Amniotic stem cell (primary cell): ENCODE measurements around the gene TBX6.

Source experiments
- DNase-seq: peaks from one replicate; lab custom pipeline; 2025; lab: John Stamatoyannopoulos, UW

TBX6 gene

DNA sequence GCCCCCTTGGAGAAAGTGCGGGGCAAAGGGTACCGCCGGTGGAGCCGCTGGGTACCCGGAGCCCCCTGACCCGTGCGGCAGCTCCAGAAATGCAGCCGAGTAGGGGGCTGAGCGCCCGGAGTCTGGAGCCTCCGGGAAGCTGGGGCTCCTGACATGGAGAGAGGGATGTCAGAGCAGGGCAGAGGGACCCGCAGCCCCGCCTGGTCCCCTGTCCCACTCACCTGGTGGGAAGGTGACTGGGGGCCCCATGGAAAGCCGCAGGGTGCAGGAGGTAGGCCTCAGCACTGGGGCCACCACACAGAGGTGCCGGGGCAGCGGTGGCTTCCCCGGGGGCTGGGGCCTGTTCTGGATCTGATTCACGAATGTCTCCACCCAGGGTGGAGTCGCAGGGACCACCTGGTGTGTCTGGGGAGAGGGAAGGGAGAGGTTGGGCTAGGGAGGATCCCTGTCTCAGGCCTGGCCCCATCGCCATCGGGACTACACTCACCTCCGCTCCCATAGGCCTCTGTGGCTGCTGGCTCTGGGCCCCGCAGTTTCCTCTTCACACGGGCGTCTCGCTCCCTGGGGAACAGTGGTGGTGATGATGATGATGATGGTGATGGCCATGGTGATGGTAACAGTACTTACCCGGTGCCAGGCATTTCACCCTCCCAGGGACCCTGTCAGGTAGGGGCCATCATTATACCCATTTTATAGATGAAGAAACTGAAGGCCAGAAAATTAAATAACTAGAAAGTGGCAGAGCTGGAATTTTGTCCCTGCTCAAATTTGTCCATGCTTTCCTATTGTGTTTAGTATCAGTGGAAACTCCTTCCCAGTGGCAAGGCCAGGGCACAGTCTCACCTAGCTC lies 5.2 kb downstream of the TBX6 start:
- no peak for DNase-seq

DNA sequence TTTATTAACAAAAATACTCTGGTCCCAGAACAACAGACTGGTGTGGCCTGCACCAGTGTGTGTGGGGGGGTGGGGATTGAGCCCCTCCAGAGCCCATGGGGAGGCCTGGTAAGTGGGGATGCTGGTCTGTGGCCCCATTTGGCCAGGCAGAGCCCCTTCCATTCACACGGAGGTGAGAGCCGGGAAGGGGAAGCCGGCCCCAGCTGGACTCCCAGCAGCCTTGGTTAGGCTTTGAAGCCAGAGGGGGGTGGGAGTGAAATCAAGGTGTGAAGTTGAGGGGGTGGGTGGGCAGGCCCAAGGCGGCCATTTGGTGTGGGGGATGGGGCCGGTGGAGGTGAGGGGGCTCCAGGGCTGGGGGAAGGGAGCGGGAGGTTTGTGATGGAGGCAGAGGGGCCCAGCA lies 5.9 kb downstream of the TBX6 start:
- no peak for DNase-seq

- DNase-seq = no peak
Measured at GRCh38 chr16:30085247-30085646, 6.5 kb downstream of the TBX6 start.

DNA sequence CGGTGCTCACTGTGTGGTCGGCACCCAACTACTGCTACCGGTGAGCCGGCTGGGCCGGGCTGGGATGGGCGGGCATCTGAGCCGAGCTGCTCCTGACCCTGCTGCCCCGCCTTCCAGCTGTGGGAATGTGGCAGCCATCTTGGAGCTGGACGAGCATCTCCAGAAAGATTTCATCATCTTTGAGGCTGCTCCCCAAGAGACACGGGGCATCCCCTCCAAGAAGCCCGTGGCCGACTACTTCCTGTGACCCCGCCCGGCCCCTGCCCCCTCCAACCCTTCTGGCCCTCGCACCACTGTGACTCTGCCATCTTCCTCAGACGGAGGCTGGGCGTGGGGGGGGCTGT lies 6.9 kb downstream of the TBX6 start:
- no peak for DNase-seq

DNA sequence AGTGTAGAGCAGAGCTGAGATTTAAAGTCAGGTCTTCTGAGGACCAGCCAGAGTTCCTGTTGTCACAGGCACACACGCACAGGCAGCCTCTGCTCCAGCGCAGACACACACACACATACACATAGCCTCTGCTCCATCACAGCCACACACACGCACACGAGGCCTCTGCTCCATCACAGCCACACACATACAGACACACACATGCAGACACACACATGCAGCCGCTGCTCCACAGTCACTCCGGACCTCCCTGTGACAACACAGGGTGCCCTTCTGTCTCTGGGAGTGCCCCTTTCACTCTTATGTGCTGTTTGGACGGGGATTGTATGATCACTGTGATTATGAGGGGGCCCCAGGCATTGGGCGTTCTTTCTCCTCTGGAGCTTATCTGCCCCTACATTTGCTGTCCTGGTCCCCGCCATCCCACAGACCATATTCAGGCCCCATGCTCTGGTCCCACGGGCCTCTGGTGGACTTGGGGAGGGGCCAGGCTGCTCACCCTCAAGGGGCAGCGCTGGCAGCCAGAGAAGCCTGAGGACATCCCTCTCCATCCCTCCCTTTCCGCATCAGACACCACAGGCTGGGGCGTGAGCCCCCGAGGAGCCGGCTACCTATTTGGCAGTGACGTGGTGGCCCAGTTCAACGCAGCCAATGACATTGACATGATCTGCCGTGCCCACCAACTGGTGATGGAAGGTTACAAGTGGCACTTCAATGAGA lies 7.5 kb downstream of the TBX6 start:
- DNase-seq = no peak

GRCh38 chr16:30083216-30084055 lies 8.3 kb downstream of the TBX6 start:
- no peak for DNase-seq

- DNase-seq = no peak
Measured at GRCh38 chr16:30082545-30083090, 9.1 kb downstream of the TBX6 start.

DNA sequence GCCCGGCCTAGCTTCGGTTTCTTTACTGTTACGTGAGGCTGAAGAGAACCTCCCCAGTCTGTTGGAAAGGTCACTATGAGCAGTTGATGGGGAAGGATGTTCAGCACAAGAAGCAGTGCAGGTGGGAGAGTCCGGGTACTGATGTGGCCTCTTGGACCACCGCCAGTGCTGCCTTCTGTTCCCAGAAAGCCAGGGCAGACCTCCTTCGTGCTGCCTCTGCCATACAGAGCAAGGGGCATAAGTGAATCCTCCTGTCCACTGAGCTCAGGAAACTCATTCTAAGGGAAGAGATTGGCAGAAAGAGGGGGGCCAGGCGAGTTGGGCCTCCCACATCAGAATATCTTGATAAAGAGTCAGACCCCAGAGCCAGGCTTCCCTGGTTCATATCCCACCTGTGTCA lies 12.2 kb downstream of the TBX6 start:
- no peak for DNase-seq

DNA sequence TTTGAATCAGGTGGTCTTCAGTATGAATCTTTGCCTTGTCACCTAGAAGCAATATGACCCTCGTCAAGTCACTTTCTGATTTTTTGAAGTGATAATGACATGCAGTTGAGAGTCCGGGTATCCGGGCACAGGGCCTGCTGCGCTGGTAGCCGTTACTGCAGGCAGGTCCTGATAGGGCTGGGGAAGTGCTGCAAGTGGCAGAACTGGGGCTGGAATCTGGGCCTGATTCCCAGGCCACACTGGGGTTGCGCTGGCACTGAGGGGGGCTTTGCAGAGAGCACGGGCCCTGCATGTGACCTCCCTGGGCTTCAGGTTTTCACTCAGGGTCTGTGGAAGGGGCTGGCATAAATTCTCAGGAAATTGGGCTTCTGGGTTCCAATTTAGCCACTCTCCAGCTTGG lies 13.0 kb downstream of the TBX6 start:
- DNase-seq = no peak

GRCh38 chr16:30077656-30078055 lies 14.1 kb downstream of the TBX6 start:
- DNase-seq = no peak

DNA sequence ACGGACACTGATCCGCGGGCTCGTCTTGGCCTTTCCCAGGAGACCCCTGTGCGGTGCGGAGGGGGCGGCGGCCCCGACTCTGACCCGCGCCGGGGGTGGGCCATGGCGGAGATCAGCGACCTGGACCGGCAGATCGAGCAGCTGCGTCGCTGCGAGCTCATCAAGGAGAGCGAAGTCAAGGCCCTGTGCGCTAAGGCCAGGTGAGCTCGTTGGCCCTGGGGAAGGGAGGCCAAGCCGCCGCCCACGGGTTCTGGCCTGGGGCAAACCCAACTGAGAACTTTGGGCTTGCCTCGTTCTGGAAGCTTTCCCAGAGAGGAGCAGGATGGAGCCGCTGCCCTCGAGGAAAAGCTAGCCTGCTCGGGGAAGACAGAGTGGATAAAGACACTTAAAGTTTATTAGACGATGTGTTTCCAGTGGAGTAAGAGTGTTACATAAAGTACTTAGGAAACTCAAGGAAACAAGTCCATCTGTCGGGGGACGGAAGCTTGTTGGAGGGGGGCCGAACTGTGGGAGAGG lies 15.4 kb downstream of the TBX6 start:
- DNase-seq = no peak

DNA sequence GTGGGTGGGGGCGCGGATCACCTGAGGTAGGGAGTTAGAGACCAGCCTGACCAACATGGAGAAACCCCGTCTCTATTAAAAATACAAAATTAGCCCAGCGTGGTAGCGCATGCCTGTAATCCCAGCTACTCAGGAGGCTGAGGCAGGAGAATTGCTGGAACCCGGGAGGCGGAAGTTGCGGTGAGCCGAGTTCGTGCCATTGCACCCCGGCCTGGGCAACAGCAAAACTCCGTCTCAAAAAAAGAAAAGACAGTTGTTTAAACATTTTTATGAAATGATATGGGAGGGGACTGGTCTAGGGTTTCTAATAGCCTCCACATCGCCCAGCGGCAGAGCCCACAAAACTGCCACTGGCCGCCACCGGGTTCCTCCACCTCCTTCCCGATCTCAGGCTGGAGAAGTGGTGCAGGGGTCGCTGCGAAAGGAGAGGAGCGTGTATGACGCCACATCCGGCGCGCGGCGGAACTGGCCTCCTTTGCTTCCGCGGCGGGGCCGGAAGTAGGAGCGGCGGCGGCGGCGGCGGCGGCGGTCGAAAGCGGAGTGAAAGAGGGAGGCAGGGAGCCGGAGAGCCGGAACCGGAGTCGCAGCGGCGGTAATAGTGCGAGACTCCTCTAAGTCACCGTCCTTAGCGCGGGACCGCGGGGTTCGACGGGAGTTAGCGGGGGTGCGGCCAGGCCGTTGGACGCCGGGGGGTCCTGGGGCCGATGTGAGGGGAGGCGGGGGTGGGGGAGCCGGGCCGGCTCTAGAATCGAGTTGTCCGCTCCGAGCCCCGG lies 16.0 kb downstream of the TBX6 start, which contains the start of gene PPP4C:
TSS of gene PPP4C (plus strand) at position 492 of the 773 bp plus-strand sequence. CDS start 384 bp downstream, outside the sequence.
- DNase-seq = peak; percentile 67

DNA sequence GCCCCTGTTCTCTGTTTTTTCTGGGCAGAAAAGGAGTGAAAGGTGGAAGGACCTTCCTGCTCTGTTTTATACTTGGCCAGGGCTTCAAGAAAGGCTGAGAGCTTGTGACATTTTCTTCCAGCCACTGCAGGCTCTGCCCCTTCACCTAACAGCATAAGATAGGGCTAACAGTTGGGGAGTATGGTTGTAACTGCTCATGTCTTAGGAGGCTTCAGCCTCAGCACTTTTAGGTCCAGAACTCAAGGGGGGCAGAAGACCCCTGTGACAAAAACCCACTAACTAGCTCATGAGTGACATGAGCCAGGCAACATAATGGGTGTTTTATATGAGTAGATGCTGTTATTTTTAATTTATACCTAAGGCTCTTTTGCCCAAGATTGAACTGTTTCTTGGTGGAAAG lies 21.2 kb downstream of the TBX6 start:
- DNase-seq = no peak

- no peak for DNase-seq
Measured at GRCh38 chr16:30069611-30070462, 21.9 kb downstream of the TBX6 start.

- DNase-seq = no peak
Measured at GRCh38 chr16:30068750-30069610, 22.7 kb downstream of the TBX6 start.

GRCh38 chr16:30068333-30068732 lies 23.4 kb downstream of the TBX6 start:
- no peak for DNase-seq

GRCh38 chr16:30067584-30067916 lies 24.2 kb downstream of the TBX6 start:
- no peak for DNase-seq

DNA sequence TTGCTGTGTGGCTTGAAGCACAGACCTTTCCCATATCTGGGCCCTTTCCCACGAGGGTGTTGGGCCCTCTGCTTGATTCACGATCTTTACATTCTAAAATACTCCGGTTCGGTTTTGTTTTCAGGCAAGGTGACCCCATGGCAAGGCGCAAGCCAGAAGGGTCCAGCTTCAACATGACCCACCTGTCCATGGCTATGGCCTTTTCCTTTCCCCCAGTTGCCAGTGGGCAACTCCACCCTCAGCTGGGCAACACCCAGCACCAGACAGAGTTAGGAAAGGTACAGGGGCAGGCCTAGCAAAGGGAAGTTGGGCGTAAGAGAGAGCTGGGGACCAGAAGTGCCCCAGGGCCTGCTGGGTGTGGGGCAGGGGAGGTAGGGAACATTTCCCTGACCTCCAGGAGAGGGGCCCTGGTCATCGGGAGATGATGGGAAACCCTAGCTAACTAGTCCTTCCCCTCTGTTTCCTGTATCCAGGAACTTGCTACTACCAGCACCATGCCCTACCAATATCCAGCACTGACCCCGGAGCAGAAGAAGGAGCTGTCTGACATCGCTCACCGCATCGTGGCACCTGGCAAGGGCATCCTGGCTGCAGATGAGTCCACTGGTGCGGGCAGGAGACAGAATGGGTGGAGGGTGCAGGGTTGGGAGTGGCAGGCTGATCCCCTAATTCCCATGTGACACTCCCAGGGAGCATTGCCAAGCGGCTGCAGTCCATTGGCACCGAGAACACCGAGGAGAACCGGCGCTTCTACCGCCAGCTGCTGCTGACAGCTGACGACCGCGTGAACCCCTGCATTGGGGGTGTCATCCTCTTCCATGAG lies 24.8 kb downstream of the TBX6 start:
- DNase-seq = no peak
